GM18505 (cell line): ENCODE measurements around the gene PET117.

Source experiments
- ATAC-seq: cut with Tn5 transposase; IDR thresholded peaks from one replicate; pipeline ENCODE4 v1.9.1; 2021; ENCODE audit not compliant: unreplicated experiment
- POLR2A ChIP-seq: IDR thresholded peaks from 4 replicates; pipeline ENCODE4 v1.6.1; 2011; ENCODE audit warnings: borderline replicate concordance; ENCODE audit not compliant: insufficient read depth, insufficient read length; ENCODE audit errors: extremely low read depth

The PET117 gene

DNA sequence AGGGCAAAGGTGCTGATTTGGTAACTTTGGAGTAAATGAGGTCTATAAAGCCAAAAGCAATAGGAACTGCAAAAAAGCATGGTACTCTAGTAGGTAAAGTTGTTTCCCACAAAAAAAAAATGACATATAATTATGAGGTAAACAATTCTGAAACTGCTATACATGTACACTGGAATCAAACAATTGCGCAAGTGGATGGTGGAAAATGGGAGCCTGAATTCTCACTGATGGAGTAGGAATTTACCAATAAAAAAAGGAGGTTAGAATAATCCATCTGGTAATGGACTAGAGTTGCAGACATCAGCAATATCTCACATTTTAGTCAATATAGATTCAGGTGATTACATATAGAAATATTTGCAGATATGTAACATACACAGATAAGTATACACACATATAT is 5.0 kb upstream of the PET117 start:
- ATAC-seq: no peak
- TF ChIP-seq POLR2A: no peak

DNA sequence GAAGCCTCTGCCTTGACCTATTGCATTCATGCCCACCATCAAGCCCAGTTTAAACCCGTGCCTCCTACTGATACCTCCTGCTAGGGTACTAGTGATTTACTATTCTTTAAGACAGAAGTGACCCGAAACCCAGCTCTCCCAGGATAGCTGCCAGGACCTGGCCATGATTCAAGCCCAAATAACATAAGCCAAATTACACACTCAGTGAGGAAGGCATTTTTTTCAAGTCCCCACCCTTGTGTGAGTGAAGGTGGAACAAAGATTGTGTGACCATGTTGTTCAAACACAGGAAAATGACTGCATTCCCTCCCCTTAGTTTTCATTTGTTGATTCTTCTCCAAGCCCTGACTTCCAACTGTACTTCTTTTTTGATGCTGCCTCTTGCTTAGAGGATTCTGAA is 3.7 kb upstream of the PET117 start:
- no peak for TF ChIP-seq POLR2A
- no peak for ATAC-seq

DNA sequence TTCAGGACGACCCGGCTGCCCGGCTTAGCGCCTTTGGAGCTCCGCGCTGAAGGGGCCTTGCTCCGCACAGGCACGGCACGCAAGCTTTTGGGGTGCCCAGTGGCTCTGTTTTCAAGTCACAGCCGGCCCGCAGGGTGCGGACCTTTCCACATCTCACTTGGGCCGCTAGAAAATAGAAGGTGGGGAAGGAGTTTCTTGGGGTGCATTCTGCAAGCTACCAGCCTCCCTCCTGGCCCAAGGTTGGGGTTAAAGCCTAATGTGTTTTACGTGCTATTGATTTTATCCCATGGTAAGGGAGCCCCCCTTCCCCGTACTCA is 561 bp downstream of the PET117 start:
- peak; percentile 34 for ATAC-seq
- no peak for TF ChIP-seq POLR2A

DNA sequence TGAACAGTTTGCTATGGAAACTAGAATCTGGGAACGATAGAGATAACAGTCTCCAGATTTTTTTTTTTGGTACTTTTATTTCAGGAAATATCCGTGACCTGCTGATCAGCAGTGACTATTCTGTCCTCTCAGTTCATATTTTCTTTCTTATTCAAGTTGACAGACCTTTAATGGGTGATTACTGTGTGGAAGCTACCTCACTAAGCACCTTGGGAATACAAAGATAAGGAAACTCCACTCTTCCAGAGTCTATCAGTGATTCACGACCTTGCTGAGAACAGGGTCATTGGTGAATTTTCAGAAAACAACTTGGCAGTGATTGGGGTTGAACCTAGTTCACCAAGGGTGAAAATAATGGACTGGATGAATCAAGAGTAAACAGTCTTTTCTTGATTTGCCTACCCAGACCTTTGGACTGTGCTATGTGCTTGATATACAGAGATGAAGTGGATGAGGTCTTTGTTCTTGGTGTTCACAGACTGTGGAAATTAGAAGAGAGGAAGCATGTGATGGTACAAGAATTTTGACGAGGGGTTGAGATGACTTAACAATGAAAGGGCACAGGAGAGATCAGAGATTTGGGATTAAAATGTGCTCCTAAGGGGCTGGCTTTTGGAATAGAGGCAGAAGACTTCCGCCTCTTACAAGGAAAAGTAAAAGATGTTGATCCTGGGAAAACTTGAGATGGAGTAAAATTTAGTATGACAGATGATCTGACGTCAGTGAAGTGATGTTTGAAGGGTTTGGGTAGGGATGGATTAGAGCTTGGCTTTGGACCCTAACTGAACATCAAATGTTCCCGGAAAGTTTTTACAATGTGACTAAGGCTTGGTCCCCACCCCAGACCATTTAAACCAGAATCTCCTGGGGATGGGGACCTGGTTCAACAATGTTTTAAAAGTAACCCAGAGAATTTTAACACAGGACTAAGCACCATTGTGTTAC is 1.2 kb downstream of the PET117 start:
- TF ChIP-seq POLR2A: no peak
- no peak for ATAC-seq

GRCh38 chr20:18139832-18140231 is 2.2 kb downstream of the PET117 start:
- ATAC-seq: no peak
- TF ChIP-seq POLR2A: no peak

GRCh38 chr20:18144541-18145099 is 7.0 kb downstream of the PET117 start:
- ATAC-seq: no peak
- TF ChIP-seq POLR2A: no peak

DNA sequence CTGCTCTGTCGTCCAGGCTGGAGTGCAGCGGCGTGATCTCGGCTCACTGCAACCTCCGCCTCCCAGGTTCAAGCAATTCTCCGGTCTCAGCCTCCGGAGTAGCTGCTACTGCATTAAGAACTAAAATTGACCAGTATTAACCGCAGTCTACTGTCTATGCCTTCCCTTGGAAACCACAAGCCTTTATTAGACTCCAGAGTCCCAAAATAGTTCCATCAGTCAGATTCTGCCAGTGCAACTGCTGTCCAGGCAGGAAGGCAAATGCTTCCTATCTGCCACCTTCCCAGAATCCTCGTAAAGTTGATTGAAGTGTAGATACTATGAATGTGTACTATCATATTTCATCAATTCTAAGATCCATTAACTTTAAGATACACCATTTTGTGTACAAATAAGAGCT is 16.7 kb downstream of the PET117 start:
- TF ChIP-seq POLR2A: no peak
- ATAC-seq: no peak

- no peak for TF ChIP-seq POLR2A
- no peak for ATAC-seq
These were observed 18.4 kb downstream of the PET117 start for GRCh38 chr20:18156045-18156444.

- TF ChIP-seq POLR2A: no peak
- no peak for ATAC-seq
These were observed 26.7 kb downstream of the PET117 start for GRCh38 chr20:18164356-18164755.

GRCh38 chr20:18165553-18165952 is 27.9 kb downstream of the PET117 start:
- no peak for ATAC-seq
- no peak for TF ChIP-seq POLR2A

- TF ChIP-seq POLR2A: no peak
- ATAC-seq: no peak
These were observed 28.7 kb downstream of the PET117 start for GRCh38 chr20:18166241-18166881.

DNA sequence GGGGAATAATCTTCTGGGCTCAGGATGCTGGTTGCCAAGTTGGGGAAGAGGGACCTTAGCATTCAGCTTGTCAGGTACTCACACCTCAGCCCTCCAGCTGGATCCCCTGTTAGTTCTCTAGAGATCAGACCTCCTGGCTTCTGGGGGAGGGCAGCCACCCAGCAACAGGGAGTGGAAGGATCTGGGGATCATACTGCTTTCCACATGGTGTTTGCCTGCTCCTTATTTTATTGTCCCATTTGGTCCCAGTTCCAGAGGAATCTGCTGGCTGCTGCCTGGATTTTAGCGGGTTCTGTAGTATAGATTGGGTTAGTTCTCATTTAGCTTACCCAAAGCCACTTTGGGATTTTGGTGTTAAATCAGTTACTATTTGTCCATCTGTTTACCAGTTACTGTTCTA is 29.3 kb downstream of the PET117 start:
- TF ChIP-seq POLR2A: no peak
- ATAC-seq: no peak

GRCh38 chr20:18172379-18172778 is 34.7 kb downstream of the PET117 start:
- TF ChIP-seq POLR2A: no peak

More at GRCh38 chr20:18172379-18172778, 34.7 kb downstream of the PET117 start:
- no peak for ATAC-seq
